GM12875 (cell line): ENCODE measurements around the gene TMBIM4.

ENCODE experiments used
- H3K4me3 ChIP-seq: one replicate; pipeline ENCODE4 v1.5.1; 2011; ENCODE audit warnings: low read depth, low read length, control low read depth
- CTCF ChIP-seq: IDR thresholded peaks from 2 replicates; pipeline ENCODE4 v1.5.1; 2011; ENCODE audit warnings: low read depth, mild to moderate bottlenecking, control low read depth, inconsistent platforms, low read length, moderate library complexity, borderline replicate concordance; ENCODE audit not compliant: insufficient read depth

The TMBIM4 gene

GRCh38 chr12:66149702-66150398 is 19.9 kb downstream of the TMBIM4 start:
- no peak for TF ChIP-seq CTCF
- H3K4me3 ChIP-seq, result no peak overlapping the region

- no peak overlapping the region for H3K4me3 ChIP-seq
- 0 out of 2 replicates have a peak, but pooled peaks have one; percentile 11 for TF ChIP-seq CTCF
These were observed 24.7 kb downstream of the TMBIM4 start for GRCh38 chr12:66144791-66145754.

GRCh38 chr12:66143868-66144267 is 25.9 kb downstream of the TMBIM4 start:
- TF ChIP-seq CTCF, result no peak
- H3K4me3 ChIP-seq, result no peak overlapping the region

- no peak for TF ChIP-seq CTCF
- no peak overlapping the region for H3K4me3 ChIP-seq
These were observed 27.0 kb downstream of the TMBIM4 start for GRCh38 chr12:66142826-66143225.

- H3K4me3 ChIP-seq, result no peak overlapping the region
- TF ChIP-seq CTCF, result no peak
These were observed 28.5 kb downstream of the TMBIM4 start for GRCh38 chr12:66141299-66141698.

- TF ChIP-seq CTCF, result no peak
- H3K4me3 ChIP-seq, result no peak overlapping the region
These were observed 29.1 kb downstream of the TMBIM4 start for GRCh38 chr12:66140731-66141130.
